Vagina (tissue), 2 donors: ENCODE data around the gene NLRP1. TPM values are rescaled to one million over a fixed set of nuclear protein-coding genes. Genes with fewer than 3 reads are reported as not detected.

Source experiments
- DNase-seq, 2 donors: peaks; one replicate each; pipeline ENCODE4 v3.0.0-alpha.2; 2017; ENCODE audit errors: extremely low spot score in 2 of 2
- H3K27ac ChIP-seq: fragments of 200-600 bp; sonication (generic); one replicate; pipeline ENCODE4 v1.5.1; 2019
- H3K27me3 ChIP-seq: fragments of 200-600 bp; sonication (generic); one replicate; pipeline ENCODE4 v1.5.1; 2019
- H3K36me3 ChIP-seq, 2 donors: fragments of 200-600 bp; sonication (generic); one replicate each; pipeline ENCODE4 v1.5.1; 2017 to 2019
- H3K4me1 ChIP-seq: fragments of 200-600 bp; sonication (generic); one replicate; pipeline ENCODE4 v1.5.1; 2019
- H3K4me3 ChIP-seq, 2 donors: fragments of 200-600 bp; sonication (generic); 1 replicate in 1 of 2; 2 replicates in 1 of 2; pipeline ENCODE4 v1.5.1; 2016 to 2019
- H3K9me3 ChIP-seq: fragments of 200-600 bp; sonication (generic); one replicate; pipeline ENCODE4 v1.5.1; 2019
- CTCF ChIP-seq, 3 experiments: fragments of 450-650 bp in 2 of 3; fragments of 200-600 bp in 1 of 3; sonication (generic) in 1 of 3; IDR thresholded peaks; one replicate each; pipeline ENCODE4 v1.5.1; 2017 to 2019; ENCODE audit warnings: antibody characterized with exemption in 3 of 3, mild to moderate bottlenecking in 2 of 3, moderate library complexity in 2 of 3
- POLR2A ChIP-seq, 2 donors: fragments of 450-650 bp; IDR thresholded peaks; one replicate each; pipeline ENCODE4 v1.6.1; 2017; ENCODE audit warnings: antibody characterized with exemption in 2 of 2, mild to moderate bottlenecking in 2 of 2, moderate library complexity in 2 of 2
- POLR2AphosphoS5 ChIP-seq, 2 donors: sonication (generic); formaldehyde crosslinking; IDR thresholded peaks; one replicate each; pipeline ENCODE4 v1.9.0; 2017; ENCODE audit warnings: antibody characterized with exemption in 2 of 2, mild to moderate bottlenecking in 2 of 2, low read depth in 1 of 2; ENCODE audit not compliant: insufficient read depth in 1 of 2
- intact Hi-C: fragments of 100-400 bp; cut with DNase I; formaldehyde crosslinking; loops from one replicate; pipeline ENCODE4 v1.15.1; 2023
- total RNA-seq: library from RNA; depleted of rRNA; stranded (reverse); fragments of >200 nt; gene quantifications from one replicate; pipeline ENCODE4 v1.2.3, GENCODE V29; 2016

Gene NLRP1
- total RNA-seq, 1 donor from 2014 or later = 83.7 TPM

GRCh38 chr17:5557990-5558389 lies 26.3 kb downstream of the NLRP1 start:
- TF ChIP-seq POLR2AphosphoS5 (IDR thresholded peaks at IDR 0.05; ENCODE audit: insufficient read depth in 1 of 2, low read depth in 1 of 2) (no peak), POLR2A (IDR thresholded peaks at IDR 0.05) (no peak), CTCF (IDR thresholded peaks at IDR 0.05) (no peak)
- Histone ChIP-seq H3K27ac (no peak overlapping the region), H3K4me1 (peaks cover 15% of the 10 kb centered on the region), H3K4me3 (no peak overlapping the region), H3K9me3 (no peaks in the 10 kb centered on the region), H3K27me3 (no peaks in the 10 kb centered on the region), H3K36me3 (peaks cover 0 to 23% of the 10 kb centered on the region in 2 donors)
- intact Hi-C loops = no loop called here
- DNase-seq = no peak

GRCh38 chr17:5557485-5557884 lies 26.8 kb downstream of the NLRP1 start:
- H3K36me3 ChIP-seq = peaks cover 0 to 27% of the 10 kb centered on the region in 2 donors
- no peaks in the 10 kb centered on the region for H3K27me3 ChIP-seq
- H3K27ac ChIP-seq = no peak overlapping the region
- no peak for TF ChIP-seq POLR2AphosphoS5 (IDR thresholded peaks at IDR 0.05; ENCODE audit: insufficient read depth in 1 of 2, low read depth in 1 of 2)
- TF ChIP-seq CTCF (IDR thresholded peaks at IDR 0.05) = no peak
- no peak for TF ChIP-seq POLR2A (IDR thresholded peaks at IDR 0.05)
- intact Hi-C loops = no loop called here
- no peak overlapping the region for H3K4me3 ChIP-seq
- H3K4me1 ChIP-seq = peaks cover 15% of the 10 kb centered on the region
- no peaks in the 10 kb centered on the region for H3K9me3 ChIP-seq
- no peak for DNase-seq

GRCh38 chr17:5555254-5555653 lies 29.1 kb downstream of the NLRP1 start:
- Histone ChIP-seq H3K4me3 (no peak overlapping the region), H3K36me3 (peaks cover 0 to 41% of the 10 kb centered on the region in 2 donors), H3K27ac (no peak overlapping the region), H3K9me3 (no peaks in the 10 kb centered on the region), H3K27me3 (no peaks in the 10 kb centered on the region), H3K4me1 (peaks cover 15% of the 10 kb centered on the region)
- no peak for DNase-seq
- intact Hi-C loops = no loop called here
- TF ChIP-seq CTCF (IDR thresholded peaks at IDR 0.05) = no peak
- no peak for TF ChIP-seq POLR2A (IDR thresholded peaks at IDR 0.05)
- no peak for TF ChIP-seq POLR2AphosphoS5 (IDR thresholded peaks at IDR 0.05; ENCODE audit: insufficient read depth in 1 of 2, low read depth in 1 of 2)

- peaks cover 0 to 34% of the 10 kb centered on the region in 2 donors for H3K36me3 ChIP-seq
- H3K27ac ChIP-seq = no peak overlapping the region
- no peaks in the 10 kb centered on the region for H3K9me3 ChIP-seq
- H3K4me1 ChIP-seq = peaks cover 15% of the 10 kb centered on the region
- DNase-seq = no peak
- TF ChIP-seq POLR2A (IDR thresholded peaks at IDR 0.05) (no peak), CTCF (IDR thresholded peaks at IDR 0.05) (no peak), POLR2AphosphoS5 (IDR thresholded peaks at IDR 0.05; ENCODE audit: insufficient read depth in 1 of 2, low read depth in 1 of 2) (no peak)
- no peaks in the 10 kb centered on the region for H3K27me3 ChIP-seq
- no peak overlapping the region for H3K4me3 ChIP-seq
- intact Hi-C loops = no loop called here
Measured at GRCh38 chr17:5553479-5553878, 30.8 kb downstream of the NLRP1 start.

GRCh38 chr17:5552841-5553240 lies 31.5 kb downstream of the NLRP1 start:
- no peak for DNase-seq
- peaks cover 0 to 31% of the 10 kb centered on the region in 2 donors for H3K36me3 ChIP-seq
- H3K27me3 ChIP-seq = no peaks in the 10 kb centered on the region
- no peak overlapping the region for H3K27ac ChIP-seq
- H3K4me1 ChIP-seq = peaks cover 11% of the 10 kb centered on the region
- TF ChIP-seq POLR2A (IDR thresholded peaks at IDR 0.05) (no peak), CTCF (IDR thresholded peaks at IDR 0.05) (no peak), POLR2AphosphoS5 (IDR thresholded peaks at IDR 0.05; ENCODE audit: insufficient read depth in 1 of 2, low read depth in 1 of 2) (no peak)
- no peak overlapping the region for H3K4me3 ChIP-seq
- intact Hi-C loops = no loop called here
- no peaks in the 10 kb centered on the region for H3K9me3 ChIP-seq
